Neural progenitor cell (in vitro differentiated cells): ENCODE results near the gene CSK. TPM values are rescaled to one million over a fixed set of nuclear protein-coding genes. Genes with fewer than 3 reads are reported as not detected.
A peak's percentile ranks its signal among the peaks of the same experiment; 100 is the strongest.

Experiments used
- DNase-seq: peaks from one replicate; pipeline ENCODE4 v3.0.0-alpha.2; 2016; ENCODE audit warnings: low spot score
- H2AFZ ChIP-seq: fragments of 200-600 bp; sonication (generic); replicated peaks from 2 replicates; pipeline ENCODE4 v1.6.1; 2016; ENCODE audit warnings: antibody characterized with exemption
- H3F3A ChIP-seq: fragments of 200-600 bp; sonication (generic); 2 replicates; pipeline ENCODE4 v1.6.1; 2016; ENCODE audit warnings: antibody characterized with exemption, low read depth
- H3K27ac ChIP-seq: fragments of 200-600 bp; sonication (generic); 2 replicates; pipeline ENCODE4 v1.5.1; 2016; ENCODE audit warnings: mild to moderate bottlenecking
- H3K27me3 ChIP-seq: fragments of 200-600 bp; sonication (generic); 2 replicates; pipeline ENCODE4 v1.6.1; 2016; ENCODE audit warnings: mild to moderate bottlenecking, moderate library complexity
- H3K36me3 ChIP-seq: fragments of 200-600 bp; sonication (generic); 2 replicates; pipeline ENCODE4 v1.5.1; 2016
- H3K4me1 ChIP-seq: fragments of 200-600 bp; sonication (generic); 2 replicates; pipeline ENCODE4 v1.6.1; 2016; ENCODE audit warnings: mixed run types
- H3K4me2 ChIP-seq: fragments of 200-600 bp; sonication (generic); 2 replicates; pipeline ENCODE4 v1.6.1; 2016
- H3K4me3 ChIP-seq: fragments of 200-600 bp; sonication (generic); 2 replicates; pipeline ENCODE4 v1.5.1; 2016
- H3K79me2 ChIP-seq: fragments of 200-600 bp; sonication (generic); 2 replicates; pipeline ENCODE4 v1.6.1; 2016; ENCODE audit warnings: low read depth
- H3K9ac ChIP-seq: fragments of 200-600 bp; sonication (generic); 2 replicates; pipeline ENCODE4 v1.6.1; 2016
- H3K9me3 ChIP-seq: fragments of 200-600 bp; sonication (generic); 2 replicates; pipeline ENCODE4 v1.5.1; 2016; ENCODE audit warnings: low read depth
- H4K20me1 ChIP-seq: fragments of 200-600 bp; sonication (generic); 2 replicates; pipeline ENCODE4 v1.6.1; 2016; ENCODE audit warnings: low read depth
- H3K27ac Mint-ChIP-seq: 3 replicates; pipeline ENCODE4 v1.8.0; 2021; ENCODE audit warnings: mixed read lengths
- H3K27me3 Mint-ChIP-seq: 2 replicates; pipeline ENCODE4 v1.8.0; 2022; ENCODE audit warnings: low read depth, mild to moderate bottlenecking, inconsistent platforms, moderate library complexity, mixed read lengths; ENCODE audit not compliant: insufficient read depth
- H3K36me3 Mint-ChIP-seq: 3 replicates; pipeline ENCODE4 v1.8.0; 2021; ENCODE audit warnings: mixed read lengths
- H3K4me1 Mint-ChIP-seq: 3 replicates; pipeline ENCODE4 v1.8.0; 2021; ENCODE audit warnings: mixed read lengths
- H3K4me3 Mint-ChIP-seq: 3 replicates; pipeline ENCODE4 v1.8.0; 2021; ENCODE audit warnings: mild to moderate bottlenecking, moderate library complexity, mixed read lengths
- H3K9me3 Mint-ChIP-seq: 3 replicates; pipeline ENCODE4 v1.8.0; 2020; ENCODE audit warnings: mixed read lengths
- CTCF ChIP-seq: fragments of 200-600 bp; sonication (generic); IDR thresholded peaks from 2 replicates; pipeline ENCODE4 v1.5.1; 2017; ENCODE audit warnings: antibody characterized with exemption, mild to moderate bottlenecking
- EZH2 ChIP-seq: fragments of 200-600 bp; sonication (generic); IDR thresholded peaks from 2 replicates; pipeline ENCODE4 v1.6.1; 2017; ENCODE audit warnings: antibody characterized with exemption, mild to moderate bottlenecking, moderate library complexity
- EZH2phosphoT487 ChIP-seq: fragments of 200-600 bp; sonication (generic); IDR thresholded peaks from 2 replicates; pipeline ENCODE4 v1.6.1; 2017; ENCODE audit warnings: antibody characterized with exemption
- total RNA-seq: library from RNA; depleted of rRNA; stranded (reverse); fragments of >200 nt; gene quantifications from 2 replicates; pipeline ENCODE4 v1.2.3, GENCODE V29; 2015; ENCODE audit warnings: low replicate concordance

The CSK gene
- total RNA-seq, 1 donor from 2014 or later, result 18.3 TPM

GRCh38 chr15:74795966-74796625 is 14.2 kb downstream of the CSK start:
- peaks cover 20% of the 10 kb centered on the region for H3K79me2 ChIP-seq
- no peak overlapping the region for H3K9ac ChIP-seq

DNA sequence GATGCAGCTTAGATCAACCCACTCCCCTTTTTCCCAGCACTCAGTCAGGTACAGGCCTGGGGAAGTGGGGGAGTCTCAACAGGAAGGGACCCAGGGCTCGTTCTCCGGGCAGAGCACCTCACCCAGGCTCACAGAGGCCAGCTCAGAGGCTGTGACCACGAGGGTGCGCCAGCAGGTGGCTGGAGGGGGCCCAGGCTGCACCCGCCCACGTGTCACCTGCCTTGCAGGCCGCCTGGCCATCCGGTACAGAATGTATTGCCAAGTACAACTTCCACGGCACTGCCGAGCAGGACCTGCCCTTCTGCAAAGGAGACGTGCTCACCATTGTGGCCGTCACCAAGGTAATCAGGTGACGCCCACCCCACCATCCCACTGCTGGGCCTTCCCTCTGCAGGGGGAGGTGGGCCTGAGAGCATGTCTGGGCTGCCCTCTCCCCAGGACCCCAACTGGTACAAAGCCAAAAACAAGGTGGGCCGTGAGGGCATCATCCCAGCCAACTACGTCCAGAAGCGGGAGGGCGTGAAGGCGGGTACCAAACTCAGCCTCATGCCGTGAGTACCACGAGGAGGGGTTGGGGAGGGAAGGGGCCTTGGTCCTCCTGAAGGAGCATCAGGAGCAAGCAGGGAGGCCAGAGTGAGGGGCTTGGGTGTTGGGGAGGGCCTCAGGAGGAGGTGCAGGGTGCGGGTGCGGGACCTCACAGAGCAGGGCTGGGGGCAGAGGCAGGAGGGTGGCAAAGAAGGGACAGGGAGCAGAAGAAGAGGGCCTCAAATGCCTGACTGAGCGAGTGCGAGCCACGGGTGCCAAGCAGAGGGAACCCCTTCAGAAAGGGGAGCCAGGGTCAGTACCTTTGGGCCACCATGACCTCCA is 16.7 kb downstream of the CSK start:
- peaks cover 2% of the 10 kb centered on the region for H3K79me2 ChIP-seq
- Mint-ChIP-seq H3K9me3 (no peaks in the 10 kb centered on the region), H3K36me3 (peaks cover 2% of the 10 kb centered on the region), H3K27ac (peak overlapping the region; percentile 85), H3K4me3 (no peak overlapping the region), H3K4me1 (no peaks in the 10 kb centered on the region), H3K27me3 (peaks cover 2% of the 10 kb centered on the region)
- H3K4me1 ChIP-seq, result no peaks in the 10 kb centered on the region
- H3K9ac ChIP-seq, result no peak overlapping the region
- no peak overlapping the region for H3K4me2 ChIP-seq
- H3K27me3 ChIP-seq, result no peaks in the 10 kb centered on the region
- peaks cover 66% of the 10 kb centered on the region for H4K20me1 ChIP-seq
- TF ChIP-seq EZH2 (no peak), CTCF (no peak), EZH2phosphoT487 (no peak)
- no peaks in the 10 kb centered on the region for H3F3A ChIP-seq
- no peak overlapping the region for H2AFZ ChIP-seq
- H3K27ac ChIP-seq, result no peak overlapping the region
- no peak overlapping the region for H3K4me3 ChIP-seq
- H3K9me3 ChIP-seq, result no peaks in the 10 kb centered on the region
- H3K36me3 ChIP-seq, result no peaks in the 10 kb centered on the region
- DNase-seq, result no peak

More at GRCh38 chr15:74795966-74796625, 14.2 kb downstream of the CSK start:
- H3K36me3 Mint-ChIP-seq, result peaks cover 2% of the 10 kb centered on the region
- no peak overlapping the region for H3K4me2 ChIP-seq
- no peak for TF ChIP-seq EZH2
- no peak for TF ChIP-seq EZH2phosphoT487
- no peak for TF ChIP-seq CTCF
- H3K4me3 ChIP-seq, result no peak overlapping the region
- H3K4me3 Mint-ChIP-seq, result no peak overlapping the region
- no peak overlapping the region for H3K27ac Mint-ChIP-seq
- peaks cover 2% of the 10 kb centered on the region for H3K27me3 Mint-ChIP-seq
- H3K4me1 ChIP-seq, result peaks cover 8% of the 10 kb centered on the region
- peaks cover 22% of the 10 kb centered on the region for H3K4me1 Mint-ChIP-seq
- no peak overlapping the region for H2AFZ ChIP-seq
- no peaks in the 10 kb centered on the region for H3K36me3 ChIP-seq
- no peak overlapping the region for H3K27ac ChIP-seq
- peaks cover 91% of the 10 kb centered on the region for H4K20me1 ChIP-seq
- H3K9me3 ChIP-seq, result no peaks in the 10 kb centered on the region
- DNase-seq, result no peak
- H3F3A ChIP-seq, result no peaks in the 10 kb centered on the region
- no peaks in the 10 kb centered on the region for H3K9me3 Mint-ChIP-seq
- no peaks in the 10 kb centered on the region for H3K27me3 ChIP-seq

GRCh38 chr15:74799255-74799855 is 17.5 kb downstream of the CSK start:
- peak overlapping the region; percentile 85 for H3K27ac Mint-ChIP-seq
- H3K27ac ChIP-seq, result no peak overlapping the region
- no peak overlapping the region for H2AFZ ChIP-seq
- no peak overlapping the region for H3K4me3 ChIP-seq
- H3K79me2 ChIP-seq, result no peaks in the 10 kb centered on the region
- no peaks in the 10 kb centered on the region for H3K4me1 Mint-ChIP-seq
- DNase-seq, result no peak
- no peaks in the 10 kb centered on the region for H3K9me3 ChIP-seq
- H3K9me3 Mint-ChIP-seq, result no peaks in the 10 kb centered on the region
- peaks cover 2% of the 10 kb centered on the region for H3K27me3 Mint-ChIP-seq
- peaks cover 9% of the 10 kb centered on the region for H3K36me3 Mint-ChIP-seq
- H3F3A ChIP-seq, result no peaks in the 10 kb centered on the region
- H3K27me3 ChIP-seq, result no peaks in the 10 kb centered on the region
- no peak overlapping the region for H3K9ac ChIP-seq
- TF ChIP-seq CTCF, result no peak
- TF ChIP-seq EZH2phosphoT487, result no peak
- TF ChIP-seq EZH2, result no peak
- no peaks in the 10 kb centered on the region for H3K4me1 ChIP-seq
- H4K20me1 ChIP-seq, result peaks cover 60% of the 10 kb centered on the region
- no peaks in the 10 kb centered on the region for H3K36me3 ChIP-seq
- H3K4me3 Mint-ChIP-seq, result no peak overlapping the region
- H3K4me2 ChIP-seq, result no peak overlapping the region
